ENCODE data around the gene PRDX2.
"Not testable (repeated sequence)": the region's sequence is repeated elsewhere in the genome, so short reads cannot be mapped to it uniquely, and the experiment has no call there.

The PRDX2 gene

GRCh38 chr19:12825254-12826131, 23.9 kb upstream of the PRDX2 start:
- DNase-seq = peak; percentile 41

- no peak for DNase-seq
Measured at GRCh38 chr19:12821761-12822160, 20.2 kb upstream of the PRDX2 start.

GRCh38 chr19:12817810-12818209, 16.2 kb upstream of the PRDX2 start:
- DNase-seq = not testable (repeated sequence)

- DNase-seq = not testable (repeated sequence)
Measured at GRCh38 chr19:12817188-12817587, 15.6 kb upstream of the PRDX2 start.

GRCh38 chr19:12815088-12815487, 13.5 kb upstream of the PRDX2 start:
- DNase-seq = no peak

- DNase-seq = peak; percentile 86
Measured at GRCh38 chr19:12806242-12807081, 4.9 kb upstream of the PRDX2 start, which contains the start of gene RNASEH2A. RNASEH2A (plus strand) TSS chr19:12806584; CDS start chr19:12806674, 90 bp downstream.

- no peak for DNase-seq
Measured at GRCh38 chr19:12804051-12804450, 2.5 kb upstream of the PRDX2 start.

- no peak for DNase-seq
Measured at GRCh38 chr19:12802267-12803106, 887 bp upstream of the PRDX2 start.

- no peak for DNase-seq
Measured at GRCh38 chr19:12800923-12801465, 606 bp downstream of the PRDX2 start.

- no peak for DNase-seq
Measured at GRCh38 chr19:12800466-12800770, 1.2 kb downstream of the PRDX2 start.

- no peak for DNase-seq
Measured at GRCh38 chr19:12799742-12800465, 1.7 kb downstream of the PRDX2 start.

GRCh38 chr19:12797607-12798006, 4.0 kb downstream of the PRDX2 start:
- not testable (repeated sequence) for DNase-seq

- no peak for DNase-seq
Measured at GRCh38 chr19:12797141-12797587, 4.4 kb downstream of the PRDX2 start.

GRCh38 chr19:12796146-12797071, 5.2 kb downstream of the PRDX2 start:
- DNase-seq = peak; percentile 71

- DNase-seq = no peak
Measured at GRCh38 chr19:12794971-12795381, 6.6 kb downstream of the PRDX2 start.

- no peak for DNase-seq
Measured at GRCh38 chr19:12794196-12794941, 7.2 kb downstream of the PRDX2 start.

GRCh38 chr19:12793290-12794195, 8.1 kb downstream of the PRDX2 start:
- peak; percentile 95 for DNase-seq

GRCh38 chr19:12792853-12793289, 8.7 kb downstream of the PRDX2 start:
- DNase-seq = no peak
